Neural progenitor cell (in vitro differentiated cells): ENCODE data around the gene CCDC47. TPM values are rescaled to one million over a fixed set of nuclear protein-coding genes. Genes with fewer than 3 reads are reported as not detected.

Experiments
- DNase-seq: peaks from one replicate; pipeline ENCODE4 v3.0.0-alpha.2; 2016; ENCODE audit warnings: low spot score
- H2AFZ ChIP-seq: fragments of 200-600 bp; sonication (generic); replicated peaks from 2 replicates; pipeline ENCODE4 v1.6.1; 2016; ENCODE audit warnings: antibody characterized with exemption
- H3F3A ChIP-seq: fragments of 200-600 bp; sonication (generic); 2 replicates; pipeline ENCODE4 v1.6.1; 2016; ENCODE audit warnings: antibody characterized with exemption, low read depth
- H3K27ac ChIP-seq: fragments of 200-600 bp; sonication (generic); 2 replicates; pipeline ENCODE4 v1.5.1; 2016; ENCODE audit warnings: mild to moderate bottlenecking
- H3K27me3 ChIP-seq: fragments of 200-600 bp; sonication (generic); 2 replicates; pipeline ENCODE4 v1.6.1; 2016; ENCODE audit warnings: mild to moderate bottlenecking, moderate library complexity
- H3K36me3 ChIP-seq: fragments of 200-600 bp; sonication (generic); 2 replicates; pipeline ENCODE4 v1.5.1; 2016
- H3K4me1 ChIP-seq: fragments of 200-600 bp; sonication (generic); 2 replicates; pipeline ENCODE4 v1.6.1; 2016; ENCODE audit warnings: mixed run types
- H3K4me2 ChIP-seq: fragments of 200-600 bp; sonication (generic); 2 replicates; pipeline ENCODE4 v1.6.1; 2016
- H3K4me3 ChIP-seq: fragments of 200-600 bp; sonication (generic); 2 replicates; pipeline ENCODE4 v1.5.1; 2016
- H3K79me2 ChIP-seq: fragments of 200-600 bp; sonication (generic); 2 replicates; pipeline ENCODE4 v1.6.1; 2016; ENCODE audit warnings: low read depth
- H3K9ac ChIP-seq: fragments of 200-600 bp; sonication (generic); 2 replicates; pipeline ENCODE4 v1.6.1; 2016
- H3K9me3 ChIP-seq: fragments of 200-600 bp; sonication (generic); 2 replicates; pipeline ENCODE4 v1.5.1; 2016; ENCODE audit warnings: low read depth
- H4K20me1 ChIP-seq: fragments of 200-600 bp; sonication (generic); 2 replicates; pipeline ENCODE4 v1.6.1; 2016; ENCODE audit warnings: low read depth
- H3K27ac Mint-ChIP-seq: 3 replicates; pipeline ENCODE4 v1.8.0; 2021; ENCODE audit warnings: mixed read lengths
- H3K27me3 Mint-ChIP-seq: 2 replicates; pipeline ENCODE4 v1.8.0; 2022; ENCODE audit warnings: low read depth, mild to moderate bottlenecking, inconsistent platforms, moderate library complexity, mixed read lengths; ENCODE audit not compliant: insufficient read depth
- H3K36me3 Mint-ChIP-seq: 3 replicates; pipeline ENCODE4 v1.8.0; 2021; ENCODE audit warnings: mixed read lengths
- H3K4me1 Mint-ChIP-seq: 3 replicates; pipeline ENCODE4 v1.8.0; 2021; ENCODE audit warnings: mixed read lengths
- H3K4me3 Mint-ChIP-seq: 3 replicates; pipeline ENCODE4 v1.8.0; 2021; ENCODE audit warnings: mild to moderate bottlenecking, moderate library complexity, mixed read lengths
- H3K9me3 Mint-ChIP-seq: 3 replicates; pipeline ENCODE4 v1.8.0; 2020; ENCODE audit warnings: mixed read lengths
- EZH2 ChIP-seq: fragments of 200-600 bp; sonication (generic); IDR thresholded peaks from 2 replicates; pipeline ENCODE4 v1.6.1; 2017; ENCODE audit warnings: antibody characterized with exemption, mild to moderate bottlenecking, moderate library complexity
- EZH2phosphoT487 ChIP-seq: fragments of 200-600 bp; sonication (generic); IDR thresholded peaks from 2 replicates; pipeline ENCODE4 v1.6.1; 2017; ENCODE audit warnings: antibody characterized with exemption
- total RNA-seq: library from RNA; depleted of rRNA; stranded (reverse); fragments of >200 nt; gene quantifications from 2 replicates; pipeline ENCODE4 v1.2.3, GENCODE V29; 2015; ENCODE audit warnings: low replicate concordance
- TF ChIP-seq, protein P1 (sequence below): fragments of 200-600 bp; sonication (generic); IDR thresholded peaks from 2 replicates; pipeline ENCODE4 v1.5.1; 2017; ENCODE audit warnings: antibody characterized with exemption, mild to moderate bottlenecking

CCDC47 gene
- total RNA-seq, 1 donor from 2014 or later, result 60.8 TPM

- peaks cover 11% of the 10 kb centered on the region for H3K4me1 ChIP-seq
- no peak overlapping the region for H3K4me3 ChIP-seq
- Mint-ChIP-seq H3K4me3 (peak overlapping the region; percentile 12), H3K36me3 (peaks cover 13% of the 10 kb centered on the region), H3K9me3 (no peaks in the 10 kb centered on the region), H3K4me1 (peaks cover 16% of the 10 kb centered on the region), H3K27me3 (peaks cover 6% of the 10 kb centered on the region), H3K27ac (no peak overlapping the region)
- no peaks in the 10 kb centered on the region for H3K9me3 ChIP-seq
- no peaks in the 10 kb centered on the region for H3K36me3 ChIP-seq
- H3K4me2 ChIP-seq, result no peak overlapping the region
- no peaks in the 10 kb centered on the region for H3K79me2 ChIP-seq
- no peak for DNase-seq
- TF ChIP-seq, protein P1, sequence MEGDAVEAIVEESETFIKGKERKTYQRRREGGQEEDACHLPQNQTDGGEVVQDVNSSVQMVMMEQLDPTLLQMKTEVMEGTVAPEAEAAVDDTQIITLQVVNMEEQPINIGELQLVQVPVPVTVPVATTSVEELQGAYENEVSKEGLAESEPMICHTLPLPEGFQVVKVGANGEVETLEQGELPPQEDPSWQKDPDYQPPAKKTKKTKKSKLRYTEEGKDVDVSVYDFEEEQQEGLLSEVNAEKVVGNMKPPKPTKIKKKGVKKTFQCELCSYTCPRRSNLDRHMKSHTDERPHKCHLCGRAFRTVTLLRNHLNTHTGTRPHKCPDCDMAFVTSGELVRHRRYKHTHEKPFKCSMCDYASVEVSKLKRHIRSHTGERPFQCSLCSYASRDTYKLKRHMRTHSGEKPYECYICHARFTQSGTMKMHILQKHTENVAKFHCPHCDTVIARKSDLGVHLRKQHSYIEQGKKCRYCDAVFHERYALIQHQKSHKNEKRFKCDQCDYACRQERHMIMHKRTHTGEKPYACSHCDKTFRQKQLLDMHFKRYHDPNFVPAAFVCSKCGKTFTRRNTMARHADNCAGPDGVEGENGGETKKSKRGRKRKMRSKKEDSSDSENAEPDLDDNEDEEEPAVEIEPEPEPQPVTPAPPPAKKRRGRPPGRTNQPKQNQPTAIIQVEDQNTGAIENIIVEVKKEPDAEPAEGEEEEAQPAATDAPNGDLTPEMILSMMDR, result no peak
- TF ChIP-seq EZH2phosphoT487, result no peak
- TF ChIP-seq EZH2, result no peak
- no peak overlapping the region for H2AFZ ChIP-seq
- H3K27ac ChIP-seq, result no peak overlapping the region
- peaks cover 33% of the 10 kb centered on the region for H3F3A ChIP-seq
- no peak overlapping the region for H3K9ac ChIP-seq
- H4K20me1 ChIP-seq, result peaks cover 39% of the 10 kb centered on the region
- H3K27me3 ChIP-seq, result peaks cover 12% of the 10 kb centered on the region
Measured at GRCh38 chr17:63703029-63703428, 70.4 kb downstream of the CCDC47 start.

GRCh38 chr17:63702721-63703015 lies 70.7 kb downstream of the CCDC47 start:
- no peaks in the 10 kb centered on the region for H3K36me3 ChIP-seq
- Mint-ChIP-seq H3K27ac (no peak overlapping the region), H3K4me3 (peak overlapping the region; percentile 12), H3K36me3 (peaks cover 13% of the 10 kb centered on the region), H3K4me1 (peaks cover 16% of the 10 kb centered on the region), H3K9me3 (no peaks in the 10 kb centered on the region), H3K27me3 (peaks cover 6% of the 10 kb centered on the region)
- no peak overlapping the region for H3K4me2 ChIP-seq
- H3K79me2 ChIP-seq, result no peaks in the 10 kb centered on the region
- H4K20me1 ChIP-seq, result peaks cover 43% of the 10 kb centered on the region
- peaks cover 12% of the 10 kb centered on the region for H3K27me3 ChIP-seq
- H3K4me3 ChIP-seq, result no peak overlapping the region
- peaks cover 11% of the 10 kb centered on the region for H3K4me1 ChIP-seq
- no peak overlapping the region for H2AFZ ChIP-seq
- H3K9ac ChIP-seq, result no peak overlapping the region
- TF ChIP-seq EZH2 (no peak), EZH2phosphoT487 (no peak)
- TF ChIP-seq, protein P1, result no peak
- H3K9me3 ChIP-seq, result no peaks in the 10 kb centered on the region
- H3F3A ChIP-seq, result peaks cover 33% of the 10 kb centered on the region
- DNase-seq, result no peak
- no peak overlapping the region for H3K27ac ChIP-seq

DNA sequence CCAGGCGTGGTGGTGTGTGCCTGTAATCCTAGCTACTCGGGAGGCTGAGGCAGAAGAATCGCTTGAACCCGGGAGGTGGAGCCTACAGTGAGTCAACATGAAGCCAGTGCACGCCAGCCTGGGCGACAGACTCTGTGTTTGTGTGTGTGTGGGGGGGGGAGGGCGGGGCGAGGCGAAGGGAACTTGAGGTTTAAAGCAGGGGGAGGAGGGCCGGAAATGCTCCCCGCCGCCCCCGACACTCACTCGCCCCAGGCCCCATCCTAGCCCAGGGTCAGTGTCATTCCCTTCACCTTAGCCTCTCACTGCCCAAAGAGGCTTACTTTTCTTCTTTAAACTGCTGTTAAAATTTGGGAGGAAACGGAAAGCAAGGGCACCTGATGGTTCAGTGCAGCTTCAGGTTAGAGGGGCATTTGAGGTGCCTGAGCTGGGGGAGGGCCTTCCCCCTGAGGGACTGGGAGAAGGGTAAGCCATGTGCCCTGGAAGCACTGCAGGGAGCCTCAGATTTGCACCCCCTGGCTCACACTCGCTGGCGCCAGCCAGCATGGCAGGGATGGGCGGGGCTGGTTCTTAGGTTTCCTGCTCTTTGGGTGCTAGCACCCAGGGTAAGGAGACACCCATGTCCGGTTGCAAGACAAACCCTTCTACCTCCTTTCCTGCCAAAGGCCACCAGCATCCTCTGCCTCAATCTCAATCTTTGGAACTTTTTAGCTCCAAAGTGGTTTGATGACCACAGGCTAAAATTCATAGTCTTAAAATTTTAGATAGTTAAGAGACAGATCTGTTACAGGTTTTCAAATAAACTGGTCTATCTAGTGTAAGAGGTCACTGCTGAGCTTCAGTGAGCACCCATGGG lies 71.3 kb downstream of the CCDC47 start:
- H3K27ac Mint-ChIP-seq, result no peak overlapping the region
- H2AFZ ChIP-seq, result no peak overlapping the region
- TF ChIP-seq, protein P1, result no peak
- TF ChIP-seq EZH2phosphoT487 (no peak), EZH2 (no peak)
- peaks cover 11% of the 10 kb centered on the region for H3K4me1 ChIP-seq
- H3K9ac ChIP-seq, result no peak overlapping the region
- peaks cover 13% of the 10 kb centered on the region for H3K36me3 Mint-ChIP-seq
- peaks cover 37% of the 10 kb centered on the region for H3F3A ChIP-seq
- H3K4me3 Mint-ChIP-seq, result peak overlapping the region; percentile 80
- no peak overlapping the region for H3K27ac ChIP-seq
- H3K9me3 Mint-ChIP-seq, result no peaks in the 10 kb centered on the region
- no peaks in the 10 kb centered on the region for H3K36me3 ChIP-seq
- H3K4me1 Mint-ChIP-seq, result peaks cover 16% of the 10 kb centered on the region
- no peaks in the 10 kb centered on the region for H3K79me2 ChIP-seq
- no peak overlapping the region for H3K4me3 ChIP-seq
- no peak for DNase-seq
- H3K9me3 ChIP-seq, result no peaks in the 10 kb centered on the region
- H3K27me3 Mint-ChIP-seq, result peaks cover 6% of the 10 kb centered on the region
- H4K20me1 ChIP-seq, result peaks cover 48% of the 10 kb centered on the region
- H3K27me3 ChIP-seq, result peaks cover 12% of the 10 kb centered on the region
- H3K4me2 ChIP-seq, result no peak overlapping the region
